Keratinocyte (primary cell): ENCODE data around the gene TYW1. TPM values are rescaled to one million over a fixed set of nuclear protein-coding genes. Genes with fewer than 3 reads are reported as not detected.
A peak's percentile ranks its signal among the peaks of the same experiment; 100 is the strongest.
"Not testable (repeated sequence)": the region's sequence is repeated elsewhere in the genome, so short reads cannot be mapped to it uniquely, and the experiment has no call there.

ENCODE experiments used
- DNase-seq: peaks from one replicate; pipeline ENCODE4 v3.0.0-alpha.2; 2011; ENCODE audit warnings: low read depth, missing footprints, low spot score
- FAIRE-seq: peaks from 2 replicates; lab custom pipeline; 2011; peaks lifted over from hg19 to GRCh38; lab: Jason Lieb, UNC
- H2AFZ ChIP-seq: 2 replicates; pipeline ENCODE4 v1.6.0; 2012; ENCODE audit warnings: low read length, control low read depth, inconsistent platforms; ENCODE audit not compliant: control insufficient read depth
- H3K27ac ChIP-seq: 2 replicates; pipeline ENCODE4 v1.5.1; 2011; ENCODE audit warnings: low read length; ENCODE audit not compliant: control insufficient read depth, insufficient read depth
- H3K27me3 ChIP-seq: 3 replicates; pipeline ENCODE4 v1.6.0; 2011; ENCODE audit warnings: low read length; ENCODE audit not compliant: control insufficient read depth, insufficient read depth; ENCODE audit errors: extremely low read depth
- H3K36me3 ChIP-seq, 2 experiments: 2 replicates in 1 of 2; 3 replicates in 1 of 2; pipeline ENCODE4 v1.5.1; 2011; ENCODE audit warnings: low read length in 2 of 2, mild to moderate bottlenecking in 1 of 2; ENCODE audit not compliant: control insufficient read depth in 2 of 2, insufficient read depth in 2 of 2; ENCODE audit errors: extremely low read depth in 1 of 2
- H3K4me1 ChIP-seq: 3 replicates; pipeline ENCODE4 v1.5.1; 2011; ENCODE audit warnings: low read length; ENCODE audit not compliant: control insufficient read depth, insufficient read depth; ENCODE audit errors: extremely low read depth
- H3K4me2 ChIP-seq: 3 replicates; pipeline ENCODE4 v1.6.0; 2011; ENCODE audit warnings: low read depth, low read length; ENCODE audit not compliant: control insufficient read depth, insufficient read depth; ENCODE audit errors: extremely low read depth
- H3K4me3 ChIP-seq, 3 experiments: fragments of 200-600 bp in 1 of 3; sonication (generic) in 1 of 3; 2 replicates in 2 of 3; 3 replicates in 1 of 3; pipeline ENCODE4 v1.5.1; 2011 to 2016; ENCODE audit warnings: low read length in 3 of 3, mild to moderate bottlenecking in 3 of 3, control low read depth in 2 of 3, inconsistent platforms in 1 of 3, low read depth in 1 of 3, mixed read lengths in 1 of 3, mixed run types in 1 of 3, moderate library complexity in 1 of 3; ENCODE audit not compliant: control insufficient read depth in 2 of 3, insufficient read depth in 2 of 3; ENCODE audit errors: extremely low read depth in 1 of 3
- H3K79me2 ChIP-seq: 2 replicates; pipeline ENCODE4 v1.6.0; 2012; ENCODE audit warnings: low read length; ENCODE audit not compliant: control insufficient read depth, insufficient read depth
- H3K9ac ChIP-seq: 3 replicates; pipeline ENCODE4 v1.6.0; 2011; ENCODE audit warnings: low read length; ENCODE audit not compliant: control insufficient read depth, insufficient read depth; ENCODE audit errors: extremely low read depth
- H3K9me1 ChIP-seq: 3 replicates; pipeline ENCODE4 v1.6.0; 2011; ENCODE audit warnings: low read length; ENCODE audit not compliant: control insufficient read depth, insufficient read depth; ENCODE audit errors: extremely low read depth
- H3K9me3 ChIP-seq: 2 replicates; pipeline ENCODE4 v1.5.1; 2012; ENCODE audit warnings: low read depth, low read length; ENCODE audit not compliant: control insufficient read depth
- H4K20me1 ChIP-seq: 3 replicates; pipeline ENCODE4 v1.6.0; 2011; ENCODE audit warnings: low read length; ENCODE audit not compliant: control insufficient read depth, insufficient read depth; ENCODE audit errors: extremely low read depth
- EZH2 ChIP-seq: IDR thresholded peaks from one replicate; pipeline ENCODE4 v1.6.1; 2012; ENCODE audit warnings: inconsistent platforms, mild to moderate bottlenecking, low read length, moderate library complexity
- dilution Hi-C: fragments of 300-500 bp; cut with MboI; formaldehyde crosslinking; loops from one replicate; pipeline ENCODE4 v1.7.0; 2020; ENCODE audit warnings: low sequenced_read_pairs; ENCODE audit not compliant: extremely low pct_ligation_motif_present
- polyA plus RNA-seq, 5 experiments: library from polyadenylated mRNA; depleted of rRNA in 3 of 5; stranded (reverse) in 3 of 5; stranded (forward) in 1 of 5; unstranded in 1 of 5; fragments of >200 nt; gene quantifications; 1 replicate in 1 of 5; 2 replicates in 3 of 5; 3 replicates in 1 of 5; pipeline versions ENCODE4 v1.2.1 to v1.2.3, GENCODE V29; 2011 to 2012; ENCODE audit warnings: missing spikeins in 2 of 5, low read depth in 1 of 5, low replicate concordance in 1 of 5
- TF ChIP-seq, protein P1 (sequence below), 3 experiments: IDR thresholded peaks in 1 of 3; conservative IDR thresholded peaks in 1 of 3; optimal IDR thresholded peaks in 1 of 3; 2 replicates in 2 of 3; 3 replicates in 1 of 3; pipeline versions ENCODE3 to v1.5.1; 2011; ENCODE audit warnings: low read length in 3 of 3, mild to moderate bottlenecking in 3 of 3, moderate library complexity in 2 of 3, control low read depth in 1 of 3, inconsistent platforms in 1 of 3; ENCODE audit not compliant: insufficient read depth in 2 of 3; ENCODE audit errors: extremely low read depth in 1 of 3

Gene TYW1
- polyA plus RNA-seq, 1 donor (not counting 4 experiments of a cell fraction or from before 2014, with no cell fraction given), result 16.4 TPM

GRCh38 chr7:67105377-67105776, 108.7 kb downstream of the TYW1 start:
- FAIRE-seq (no peak), DNase-seq (no peak)
- dilution Hi-C loops, result no loop called here
- H3K9me1 ChIP-seq, result no peaks in the 10 kb centered on the region
- no peaks in the 10 kb centered on the region for H3K79me2 ChIP-seq
- H3K9ac ChIP-seq, result no peak overlapping the region
- no peak overlapping the region for H3K27ac ChIP-seq
- TF ChIP-seq, protein P1, sequence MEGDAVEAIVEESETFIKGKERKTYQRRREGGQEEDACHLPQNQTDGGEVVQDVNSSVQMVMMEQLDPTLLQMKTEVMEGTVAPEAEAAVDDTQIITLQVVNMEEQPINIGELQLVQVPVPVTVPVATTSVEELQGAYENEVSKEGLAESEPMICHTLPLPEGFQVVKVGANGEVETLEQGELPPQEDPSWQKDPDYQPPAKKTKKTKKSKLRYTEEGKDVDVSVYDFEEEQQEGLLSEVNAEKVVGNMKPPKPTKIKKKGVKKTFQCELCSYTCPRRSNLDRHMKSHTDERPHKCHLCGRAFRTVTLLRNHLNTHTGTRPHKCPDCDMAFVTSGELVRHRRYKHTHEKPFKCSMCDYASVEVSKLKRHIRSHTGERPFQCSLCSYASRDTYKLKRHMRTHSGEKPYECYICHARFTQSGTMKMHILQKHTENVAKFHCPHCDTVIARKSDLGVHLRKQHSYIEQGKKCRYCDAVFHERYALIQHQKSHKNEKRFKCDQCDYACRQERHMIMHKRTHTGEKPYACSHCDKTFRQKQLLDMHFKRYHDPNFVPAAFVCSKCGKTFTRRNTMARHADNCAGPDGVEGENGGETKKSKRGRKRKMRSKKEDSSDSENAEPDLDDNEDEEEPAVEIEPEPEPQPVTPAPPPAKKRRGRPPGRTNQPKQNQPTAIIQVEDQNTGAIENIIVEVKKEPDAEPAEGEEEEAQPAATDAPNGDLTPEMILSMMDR (optimal IDR thresholded peaks at IDR 0.05 in 1 of 3, IDR thresholded peaks at IDR 0.05 in 1 of 3, conservative IDR thresholded peaks at IDR 0.05 in 1 of 3; ENCODE audit: extremely low read depth in 1 of 3, insufficient read depth in 2 of 3, low read length in 3 of 3), result no peak
- no peak for TF ChIP-seq EZH2
- no peaks in the 10 kb centered on the region for H3K27me3 ChIP-seq
- H2AFZ ChIP-seq, result no peak overlapping the region
- H3K4me2 ChIP-seq, result no peak overlapping the region
- no peaks in the 10 kb centered on the region for H3K4me1 ChIP-seq
- H3K4me3 ChIP-seq, result no peak overlapping the region
- no peaks in the 10 kb centered on the region for H4K20me1 ChIP-seq
- no peaks in the 10 kb centered on the region for H3K9me3 ChIP-seq
- H3K36me3 ChIP-seq, result no peaks in the 10 kb centered on the region

DNA sequence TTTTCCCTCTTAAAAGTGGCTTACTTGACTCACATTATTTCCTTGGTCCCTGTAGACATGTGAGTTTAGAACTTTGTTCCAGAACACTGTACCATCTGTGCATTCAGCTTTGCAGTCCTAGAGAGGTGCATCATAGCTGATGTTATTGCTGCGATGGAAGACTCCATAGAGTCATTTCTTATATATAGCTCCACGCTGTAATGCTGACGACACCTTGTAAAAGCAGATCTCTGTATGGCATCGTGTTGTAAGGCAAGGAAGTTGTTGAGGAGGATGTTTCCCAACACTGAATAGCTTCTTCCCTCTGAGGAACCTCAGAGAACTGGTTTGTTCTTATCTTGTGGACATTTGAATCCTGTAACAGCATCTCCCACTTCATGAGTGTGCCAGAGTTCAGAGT, 109.6 kb downstream of the TYW1 start:
- H3K9me3 ChIP-seq, H3K4me2 ChIP-seq, H3K79me2 ChIP-seq, H3K4me3 ChIP-seq, H3K9ac ChIP-seq, DNase-seq, H2AFZ ChIP-seq, H3K36me3 ChIP-seq, H3K27ac ChIP-seq, H3K4me1 ChIP-seq, H4K20me1 ChIP-seq, dilution Hi-C loops, H3K9me1 ChIP-seq, H3K27me3 ChIP-seq: not testable (repeated sequence)
- FAIRE-seq, result peak; percentile 59

- H3K4me3 ChIP-seq, H3K4me1 ChIP-seq, FAIRE-seq, dilution Hi-C loops, H3K79me2 ChIP-seq, H3K9ac ChIP-seq, H3K27ac ChIP-seq, H3K9me3 ChIP-seq, H3K4me2 ChIP-seq, H3K27me3 ChIP-seq, H2AFZ ChIP-seq, H3K36me3 ChIP-seq, DNase-seq, H3K9me1 ChIP-seq, H4K20me1 ChIP-seq: not testable (repeated sequence)
These were observed 114.7 kb downstream of the TYW1 start for GRCh38 chr7:67111342-67111741.

- H3K27me3 ChIP-seq, H3K27ac ChIP-seq, H3K9ac ChIP-seq, DNase-seq, H3K79me2 ChIP-seq, H2AFZ ChIP-seq, dilution Hi-C loops, H3K4me1 ChIP-seq, H3K4me2 ChIP-seq, H4K20me1 ChIP-seq, FAIRE-seq, H3K9me3 ChIP-seq, H3K9me1 ChIP-seq, H3K36me3 ChIP-seq, H3K4me3 ChIP-seq: not testable (repeated sequence)
These were observed 118.0 kb downstream of the TYW1 start for GRCh38 chr7:67114483-67115246.
